Activated CD4-positive, alpha-beta T cell treated with anti-CD3 and anti-CD28 coated beads, Interleukin-2, amount 50 U/mL, for 4 hours (primary cell): ENCODE measurements around the gene CNTRL.
"Not testable (repeated sequence)": the region's sequence is repeated elsewhere in the genome, so short reads cannot be mapped to it uniquely, and the experiment has no call there.

Experiments
- DNase-seq, 2 experiments: peaks; one replicate each; pipeline ENCODE4 v3.0.0-alpha.2; 2020

Gene CNTRL

DNA sequence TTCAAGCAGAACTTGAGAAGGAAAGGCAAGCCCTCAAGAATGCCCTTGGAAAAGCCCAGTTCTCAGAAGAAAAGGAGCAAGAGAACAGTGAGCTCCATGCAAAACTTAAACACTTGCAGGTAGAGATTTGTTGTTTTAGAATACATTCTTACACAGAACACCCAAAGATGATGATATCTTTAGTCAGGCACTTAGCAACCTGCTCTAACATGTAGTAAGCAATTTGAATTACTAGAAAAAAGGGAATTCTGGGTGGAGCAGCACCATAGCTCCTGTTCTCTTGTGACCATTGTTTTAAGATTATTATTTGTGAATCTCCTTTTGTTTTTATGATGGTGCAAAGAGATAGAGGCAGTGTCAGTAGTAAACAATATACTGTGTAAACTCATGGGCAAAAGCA, 63.8 kb downstream of the CNTRL start:
- DNase-seq, result no peak

DNA sequence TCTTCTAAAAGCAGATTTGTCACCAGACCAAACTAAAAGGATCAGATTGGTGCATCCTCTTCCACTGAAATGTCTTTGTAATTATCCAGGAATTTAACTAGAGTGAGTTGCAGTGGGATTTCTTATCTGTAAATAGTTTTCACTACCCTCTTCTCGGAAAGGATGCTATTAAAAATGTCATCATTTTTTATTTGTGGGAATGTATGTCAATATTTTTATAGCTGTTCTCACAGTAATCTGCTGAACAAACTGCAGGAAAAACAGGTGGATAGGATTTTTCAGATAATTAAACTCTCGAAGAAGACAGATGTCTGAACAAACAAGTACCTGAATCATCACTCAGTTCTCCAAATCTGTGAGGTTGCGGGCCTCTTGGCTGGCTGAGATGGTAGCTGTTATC, 64.2 kb downstream of the CNTRL start:
- no peak for DNase-seq

DNA sequence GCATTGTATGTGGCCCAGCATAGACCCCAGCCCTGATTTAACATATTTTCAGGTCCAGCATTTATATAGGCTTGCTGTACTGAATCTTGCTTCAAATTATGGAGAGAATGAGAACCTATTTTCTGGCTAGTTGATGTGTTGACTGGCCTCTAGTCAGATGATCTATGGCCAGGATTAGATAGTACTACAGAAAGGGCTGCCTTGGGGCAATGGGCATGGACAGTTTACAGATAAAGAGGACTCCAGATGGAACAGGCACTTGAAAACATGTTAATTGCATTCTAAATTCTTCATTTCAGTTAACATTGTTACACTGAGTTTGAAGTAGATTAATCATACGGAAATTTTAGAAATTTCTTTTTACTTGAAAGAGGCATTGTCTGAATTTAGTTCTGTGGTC, 65.4 kb downstream of the CNTRL start:
- no peak for DNase-seq

DNA sequence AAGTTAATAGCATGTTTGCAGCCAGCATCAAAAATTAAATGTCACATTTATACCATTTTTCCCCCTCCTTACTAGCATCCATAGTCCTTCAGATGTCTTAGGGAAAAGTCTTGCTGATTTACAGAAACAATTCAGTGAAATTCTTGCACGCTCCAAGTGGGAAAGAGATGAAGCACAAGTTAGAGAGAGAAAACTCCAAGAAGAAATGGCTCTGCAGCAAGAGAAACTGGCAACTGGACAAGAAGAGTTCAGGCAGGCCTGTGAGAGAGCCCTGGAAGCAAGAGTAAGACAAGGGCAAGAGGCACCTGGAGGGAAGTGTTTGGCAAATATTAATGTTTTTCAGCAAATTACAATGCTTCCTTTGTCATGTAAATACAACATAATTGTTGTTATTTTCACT, 66.6 kb downstream of the CNTRL start:
- no peak for DNase-seq

DNA sequence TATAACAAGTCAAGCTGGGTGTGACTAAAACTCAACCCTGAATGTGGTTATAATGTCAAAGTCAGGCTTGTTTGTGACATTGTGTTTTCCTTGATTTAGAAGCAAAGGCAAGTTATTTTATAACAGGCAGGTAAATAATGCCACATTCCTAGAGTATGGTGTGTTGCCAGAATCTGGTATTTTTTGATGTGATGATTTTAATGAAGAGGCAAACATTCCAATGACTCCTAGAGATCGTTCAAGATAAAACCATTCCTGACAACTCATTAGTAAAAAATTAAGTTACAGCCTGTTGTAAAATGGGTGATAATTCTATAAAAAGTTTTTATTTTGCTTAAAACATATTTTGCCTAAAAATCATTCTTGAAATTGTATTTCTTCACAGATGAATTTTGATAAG, 67.0 kb downstream of the CNTRL start:
- no peak for DNase-seq

DNA sequence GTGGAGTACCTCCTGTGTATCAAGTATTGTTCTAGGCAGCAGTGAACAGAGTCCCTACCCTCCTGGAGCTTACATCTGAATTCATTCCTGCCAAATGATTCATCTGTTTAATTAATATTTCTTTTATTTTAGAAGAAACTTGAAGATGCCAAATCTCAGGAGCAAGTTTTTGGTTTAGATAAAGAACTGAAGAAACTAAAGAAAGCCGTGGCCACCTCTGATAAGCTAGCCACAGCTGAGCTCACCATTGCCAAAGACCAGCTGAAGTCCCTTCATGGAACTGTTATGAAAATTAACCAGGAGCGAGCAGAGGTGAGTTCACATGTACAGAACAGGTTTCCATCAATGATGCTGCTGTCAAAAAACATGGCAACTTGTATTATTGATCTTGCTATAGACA, 69.0 kb downstream of the CNTRL start:
- DNase-seq, result no peak

DNA sequence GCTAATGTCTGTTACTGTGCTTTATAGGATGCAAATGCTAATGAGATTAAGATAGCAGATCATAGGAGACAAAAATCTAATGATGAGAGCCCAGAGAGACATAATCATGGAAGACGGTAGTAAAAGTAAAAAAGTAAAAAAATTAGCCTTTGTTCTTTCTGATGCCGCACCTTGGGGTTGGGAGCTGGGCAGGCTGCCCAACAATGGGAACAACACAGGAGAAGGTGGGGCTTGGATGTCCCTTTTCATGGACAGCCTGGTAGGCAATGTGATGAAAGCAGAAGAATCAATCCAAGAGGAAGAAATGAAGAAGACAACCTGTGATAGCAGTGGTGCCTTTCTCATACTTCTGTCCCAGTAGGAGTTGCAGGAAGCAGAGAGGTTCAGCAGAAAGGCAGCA, 69.7 kb downstream of the CNTRL start:
- DNase-seq, result no peak

DNA sequence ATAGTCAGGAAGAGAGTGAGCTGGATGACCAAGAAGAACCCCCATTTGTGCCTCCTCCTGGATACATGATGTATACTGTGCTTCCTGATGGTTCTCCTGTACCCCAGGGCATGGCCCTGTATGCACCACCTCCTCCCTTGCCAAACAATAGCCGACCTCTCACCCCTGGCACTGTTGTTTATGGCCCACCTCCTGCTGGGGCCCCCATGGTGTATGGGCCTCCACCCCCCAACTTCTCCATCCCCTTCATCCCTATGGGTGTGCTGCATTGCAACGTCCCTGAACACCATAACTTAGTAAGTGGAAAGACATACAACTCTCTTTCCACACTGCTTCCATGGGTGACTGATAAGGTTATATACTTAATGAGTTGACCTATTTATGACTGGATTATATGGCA, 75.4 kb downstream of the CNTRL start:
- DNase-seq, result no peak

DNA sequence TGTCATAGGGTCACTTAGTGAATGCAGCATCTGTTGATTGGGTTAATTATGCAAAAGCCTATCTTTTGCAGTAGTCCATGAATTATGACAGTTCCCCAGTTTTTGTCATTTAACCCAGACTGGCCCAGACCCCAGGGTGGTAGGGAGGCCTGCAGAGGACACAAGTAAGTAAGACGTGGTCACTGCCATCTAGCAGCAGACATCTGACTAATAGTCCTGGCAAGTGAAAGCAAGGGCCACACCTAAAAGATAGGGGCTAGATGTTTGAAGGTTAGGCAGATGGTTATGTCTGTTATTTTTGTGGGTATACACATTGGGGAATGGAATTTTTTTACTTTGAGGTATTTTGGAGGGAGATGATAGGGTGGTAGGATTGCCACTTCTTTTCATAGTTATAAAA, 78.9 kb downstream of the CNTRL start:
- DNase-seq, result no peak

DNA sequence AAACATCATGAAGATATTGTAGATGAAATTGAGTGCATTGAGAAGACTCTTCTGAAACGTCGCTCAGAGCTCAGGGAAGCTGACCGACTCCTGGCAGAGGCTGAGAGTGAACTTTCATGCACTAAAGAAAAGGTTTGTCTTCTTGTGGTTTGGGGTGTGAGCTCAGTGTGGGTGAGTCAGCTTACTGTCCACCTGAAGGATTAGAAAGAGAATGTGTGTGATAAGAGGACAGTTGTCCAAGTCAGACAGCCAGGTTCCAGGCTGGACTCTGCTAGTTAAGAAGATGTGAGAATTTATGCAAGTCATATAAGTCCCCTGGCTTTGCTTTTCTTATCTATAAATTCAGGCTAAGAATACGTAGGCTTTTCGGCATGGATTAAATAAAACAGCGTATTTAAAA, 80.0 kb downstream of the CNTRL start:
- no peak for DNase-seq

DNA sequence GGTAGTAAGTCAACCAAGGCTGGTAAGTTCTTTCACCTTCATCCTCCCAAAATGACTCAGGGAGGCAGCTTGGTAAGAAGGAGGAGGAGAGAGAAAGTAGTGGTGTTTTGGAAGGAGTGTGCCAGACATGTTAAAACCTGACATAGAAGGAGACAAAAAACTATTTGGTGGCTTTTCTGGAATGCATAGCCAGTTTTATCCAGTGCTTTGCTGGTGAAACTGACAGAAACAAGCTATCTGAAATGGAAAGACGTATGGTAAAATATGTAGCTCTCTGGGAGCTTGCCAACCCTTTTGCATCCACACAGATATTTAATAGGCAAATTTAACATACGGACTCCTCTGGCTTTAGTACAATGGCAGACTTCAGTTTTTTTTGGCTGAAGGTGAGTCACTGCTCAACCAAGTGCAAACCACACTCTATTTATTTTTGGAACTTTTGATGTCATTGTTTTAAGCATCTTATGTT, 81.5 kb downstream of the CNTRL start:
- no peak for DNase-seq

DNA sequence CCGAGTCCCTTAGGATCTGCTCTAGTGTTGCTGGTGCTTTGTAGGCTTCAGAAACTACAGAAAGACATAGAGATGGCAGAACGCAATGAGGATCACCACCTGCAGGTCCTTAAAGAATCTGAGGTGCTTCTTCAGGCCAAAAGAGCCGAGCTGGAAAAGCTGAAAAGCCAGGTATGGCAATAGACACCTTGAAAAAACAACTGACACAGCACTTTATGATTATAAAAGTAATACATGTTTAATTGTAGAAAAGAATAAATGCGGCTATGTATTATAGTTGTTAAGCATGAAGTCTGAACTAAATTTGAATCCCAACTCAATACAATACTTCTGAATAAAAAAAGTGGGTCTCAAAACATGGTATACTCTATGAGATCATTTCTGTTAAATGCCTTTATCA, 83.2 kb downstream of the CNTRL start:
- no peak for DNase-seq

DNA sequence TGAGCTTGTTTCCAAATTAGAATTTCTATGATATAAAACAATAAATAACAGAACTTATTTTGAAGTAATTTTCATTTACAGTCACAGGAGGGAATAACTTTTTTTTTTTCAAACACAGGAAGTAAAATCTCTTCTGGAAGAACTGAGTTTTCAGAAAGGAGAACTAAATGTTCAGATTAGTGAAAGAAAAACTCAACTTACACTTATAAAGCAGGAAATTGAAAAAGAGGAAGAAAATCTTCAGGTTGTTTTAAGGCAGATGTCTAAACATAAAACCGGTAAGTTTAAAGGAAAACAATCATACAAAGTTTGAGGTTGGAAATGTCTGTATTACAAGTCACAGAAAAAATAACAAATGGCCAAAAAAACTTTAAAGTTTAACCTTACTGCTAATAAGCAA, 85.3 kb downstream of the CNTRL start:
- DNase-seq, result no peak

DNA sequence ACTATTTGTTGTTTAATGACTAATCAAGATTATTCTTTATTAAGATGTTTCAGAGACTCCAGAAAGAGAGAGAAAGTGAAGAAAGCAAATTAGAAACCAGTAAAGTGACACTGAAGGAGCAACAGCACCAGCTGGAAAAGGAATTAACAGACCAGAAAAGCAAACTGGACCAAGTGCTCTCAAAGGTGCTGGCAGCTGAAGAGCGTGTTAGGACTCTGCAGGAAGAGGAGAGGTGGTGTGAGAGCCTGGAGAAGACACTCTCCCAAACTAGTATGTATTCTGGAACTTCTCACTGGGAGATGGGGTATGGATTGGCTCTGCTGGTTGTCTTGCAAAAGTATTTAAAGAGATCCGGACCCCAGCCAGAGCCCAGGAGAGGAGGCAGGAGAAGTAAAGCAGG, 93.3 kb downstream of the CNTRL start:
- DNase-seq, result no peak

DNA sequence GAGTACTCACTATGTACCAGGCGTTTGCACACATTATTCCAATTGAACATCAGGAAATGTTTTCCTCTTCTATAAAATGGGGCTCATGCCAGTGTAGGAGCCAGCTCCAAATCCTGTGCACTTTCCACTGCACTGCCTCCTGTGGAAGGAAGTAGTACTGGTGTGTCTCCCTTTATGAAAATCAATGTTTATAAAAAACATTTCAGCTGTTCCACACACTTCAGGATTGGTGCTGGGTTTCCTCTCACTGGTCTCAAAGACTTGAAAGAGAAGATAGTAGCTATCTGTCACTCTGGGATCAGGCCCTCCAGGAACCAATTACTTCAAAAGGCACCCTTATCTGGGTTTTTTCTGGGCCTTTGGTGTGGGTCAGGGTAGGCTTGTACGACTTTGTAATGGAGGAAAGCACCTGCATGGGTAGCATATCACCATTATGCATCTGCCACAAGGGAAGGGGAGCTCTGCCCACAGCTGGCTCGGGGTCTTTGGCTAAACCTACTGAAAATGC, 94.4 kb downstream of the CNTRL start:
- no peak for DNase-seq

DNA sequence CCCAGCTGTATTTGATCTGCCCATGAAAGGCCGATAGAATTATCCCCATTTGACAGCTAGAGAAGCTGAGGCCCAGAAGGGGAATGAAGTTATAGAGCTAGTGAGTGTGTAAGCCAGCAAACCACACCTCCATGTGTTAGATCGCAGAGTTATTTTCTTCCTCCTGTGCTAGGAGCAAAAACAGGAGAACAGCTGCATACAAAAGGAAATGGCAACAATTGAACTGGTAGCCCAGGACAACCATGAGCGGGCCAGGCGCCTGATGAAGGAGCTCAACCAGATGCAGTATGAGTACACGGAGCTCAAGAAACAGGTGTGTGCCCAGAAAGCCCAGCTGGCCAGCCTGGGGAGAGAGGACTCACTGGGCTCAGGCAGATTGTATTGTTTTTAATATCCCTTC, 96.5 kb downstream of the CNTRL start:
- no peak for DNase-seq

DNA sequence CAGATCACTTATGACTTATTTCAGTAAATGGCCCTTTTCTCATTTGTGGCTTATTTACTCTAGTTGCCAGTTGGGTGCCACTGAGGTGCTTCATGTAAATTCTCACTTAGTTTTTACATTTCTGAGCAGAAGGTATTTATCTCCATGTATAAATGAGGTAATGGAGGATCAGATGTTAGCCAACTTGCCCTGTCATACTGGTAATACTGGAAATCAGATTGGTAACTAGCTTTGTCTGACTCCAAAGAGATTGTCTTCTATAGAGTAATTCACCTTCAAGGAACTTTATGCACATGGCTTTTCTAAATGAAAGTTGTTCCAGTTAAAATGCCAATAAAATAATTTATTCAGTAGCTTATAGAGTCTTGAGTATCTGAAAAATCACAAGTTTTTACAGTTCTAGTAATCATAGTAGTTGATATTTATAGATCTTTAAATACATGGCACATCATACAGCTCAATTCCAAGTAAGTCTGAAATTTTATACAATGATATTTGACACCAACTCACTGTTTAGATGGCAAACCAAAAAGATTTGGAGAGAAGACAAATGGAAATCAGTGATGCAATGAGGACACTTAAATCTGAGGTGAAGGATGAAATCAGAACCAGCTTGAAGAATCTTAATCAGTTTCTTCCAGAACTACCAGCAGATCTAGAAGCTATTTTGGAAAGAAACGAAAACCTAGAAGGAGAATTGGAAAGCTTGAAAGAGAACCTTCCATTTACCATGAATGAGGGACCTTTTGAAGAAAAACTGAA, 98.2 kb downstream of the CNTRL start:
- DNase-seq, result no peak

DNA sequence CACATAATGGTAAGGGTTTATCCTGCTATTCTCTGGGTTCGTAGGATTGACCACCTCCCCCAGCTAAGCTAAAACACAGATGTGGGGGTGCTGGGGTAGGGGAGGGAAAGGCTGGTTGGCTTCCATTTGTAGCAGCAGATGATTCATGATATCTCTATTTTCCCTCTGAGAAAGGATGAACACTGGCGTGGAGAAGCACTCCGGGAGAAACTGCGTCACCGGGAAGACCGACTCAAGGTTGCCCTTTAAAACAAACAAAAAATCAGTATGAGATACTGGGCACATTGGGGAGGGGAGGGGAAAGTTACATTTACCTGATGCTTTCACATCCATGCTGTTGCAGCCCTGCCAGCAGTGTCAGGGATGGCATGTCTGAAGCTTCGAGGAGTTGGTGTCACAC, 98.7 kb downstream of the CNTRL start:
- no peak for DNase-seq

DNA sequence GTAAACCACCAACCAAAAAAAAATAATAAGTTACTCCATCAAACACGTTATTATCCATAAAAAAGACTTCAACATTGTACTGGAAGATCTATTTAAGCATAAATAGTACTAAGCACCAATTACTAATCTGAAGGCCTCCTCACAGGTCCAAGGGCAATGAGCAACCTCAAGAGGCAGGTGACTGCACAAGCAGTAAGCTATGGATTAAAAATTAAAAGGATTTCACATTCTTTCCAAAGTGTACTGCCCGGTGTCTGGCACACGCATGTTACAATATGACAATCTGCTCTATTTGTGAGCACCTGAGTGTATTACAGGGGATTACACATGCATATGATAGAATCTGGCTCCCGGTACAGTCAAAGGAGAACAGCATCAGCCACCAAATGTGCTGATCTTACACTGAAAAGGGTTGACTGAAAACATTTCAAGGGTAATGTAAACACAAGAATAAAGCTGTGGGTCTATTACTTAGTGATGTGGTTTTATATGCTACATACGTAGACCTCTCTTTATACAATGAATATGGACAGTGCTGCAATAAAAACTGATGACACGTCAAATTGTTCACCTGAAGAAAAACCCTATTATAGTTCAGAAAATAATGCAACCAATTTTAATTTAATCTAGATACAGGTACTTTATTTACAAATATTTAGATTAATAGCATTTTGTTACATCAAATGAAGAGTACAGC, 104.1 kb downstream of the CNTRL start:
- no peak for DNase-seq

DNA sequence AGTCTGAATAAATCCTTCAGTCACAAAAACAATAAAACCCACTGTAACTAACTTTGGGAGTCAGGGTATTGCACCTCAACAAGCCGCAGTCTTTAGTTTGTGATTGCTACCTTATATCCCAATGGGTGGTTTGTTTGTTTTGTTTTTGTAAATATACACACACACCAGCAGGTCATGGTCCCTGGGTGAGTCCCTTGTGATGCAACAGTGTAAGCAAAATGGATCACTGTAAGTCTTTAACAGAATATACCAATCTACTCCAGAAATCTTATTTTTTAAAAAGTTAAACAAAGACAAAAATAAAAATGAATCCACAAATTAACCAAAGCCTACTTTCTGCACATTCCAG, 104.6 kb downstream of the CNTRL start:
- not testable (repeated sequence) for DNase-seq

DNA sequence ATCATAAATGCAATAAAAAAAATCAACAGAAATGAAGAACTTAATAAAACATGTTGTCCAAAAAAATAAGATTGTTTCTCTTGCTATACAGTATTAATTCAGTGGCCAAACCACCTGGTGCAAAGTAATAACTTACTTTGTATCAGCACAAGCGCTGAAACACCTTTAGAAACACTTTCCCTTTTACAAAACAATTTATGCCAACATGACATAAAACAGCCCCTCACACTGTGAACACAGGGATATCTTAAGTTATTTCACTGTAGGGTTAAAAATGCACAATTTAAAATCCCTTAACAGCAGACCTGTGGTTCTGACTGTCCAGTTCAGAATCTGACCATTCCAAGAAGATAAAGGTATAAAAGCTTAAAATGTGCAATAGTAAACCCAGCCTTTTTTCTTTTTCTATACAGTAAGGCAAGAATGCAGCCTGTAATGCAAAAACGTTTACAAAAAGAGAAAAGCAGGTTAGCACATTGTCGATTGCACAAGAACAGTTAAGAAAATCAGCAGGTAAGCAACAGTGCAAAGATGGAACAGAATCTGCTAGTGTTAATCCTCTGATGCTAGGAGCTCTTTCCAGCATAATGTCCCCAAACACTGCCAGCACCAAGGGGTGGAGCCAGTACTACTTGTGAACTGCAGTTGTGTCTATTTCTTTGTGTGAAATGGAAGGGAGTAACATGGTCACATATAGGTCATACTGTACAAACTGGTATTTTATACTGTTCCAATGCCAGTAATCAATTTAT, 105.4 kb downstream of the CNTRL start:
- no peak for DNase-seq

DNA sequence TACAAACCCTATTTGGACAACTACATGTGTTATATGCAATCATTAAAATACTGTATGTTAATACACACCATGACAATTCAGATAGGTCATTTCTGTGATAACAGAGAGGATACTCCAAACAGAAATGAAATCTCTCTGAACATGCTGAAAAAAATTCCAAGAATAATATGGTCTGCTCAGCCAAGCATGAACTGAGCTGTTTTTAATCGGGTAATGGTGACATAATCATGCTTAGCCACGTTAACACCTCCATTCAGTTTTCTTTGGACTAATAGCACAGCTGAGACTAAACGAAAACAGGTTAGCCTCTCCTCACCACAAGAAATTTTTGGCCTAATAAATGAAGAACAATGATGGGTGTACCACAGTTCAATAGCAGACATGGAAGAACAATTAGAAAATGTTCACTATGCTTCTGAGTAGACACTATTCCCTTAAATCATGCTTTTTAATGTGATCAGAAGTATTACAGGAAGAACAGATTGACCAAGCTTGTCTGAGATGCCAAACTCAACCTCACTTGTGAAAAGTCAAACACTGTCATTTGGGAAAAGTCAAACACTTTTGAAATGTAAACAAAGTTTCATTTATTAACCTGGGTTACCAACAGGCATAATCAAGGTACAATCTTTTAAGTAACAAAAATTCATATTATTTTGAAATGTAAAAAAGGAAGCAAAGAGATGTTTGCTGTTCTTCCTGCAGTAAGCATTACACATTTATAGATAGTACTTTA, 107.5 kb downstream of the CNTRL start:
- DNase-seq, result no peak

DNA sequence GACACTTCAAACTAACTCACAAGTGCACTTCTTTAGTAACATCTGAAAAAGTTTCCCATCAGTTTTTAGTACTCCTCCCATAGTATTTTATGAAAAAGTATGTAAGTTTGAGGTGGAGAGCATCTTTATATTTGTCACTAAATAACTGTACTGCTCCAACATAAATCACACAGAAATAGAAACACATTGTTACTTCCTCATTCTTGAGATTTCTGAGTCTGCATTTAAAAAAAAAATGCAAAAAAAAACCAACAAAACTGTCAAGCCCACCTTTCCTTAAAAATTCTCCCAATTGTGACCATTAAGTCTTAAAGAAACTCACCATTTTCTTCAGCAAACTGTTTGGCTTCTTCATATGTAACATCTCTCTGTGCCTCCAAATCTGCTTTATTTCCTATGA, 108.2 kb downstream of the CNTRL start:
- no peak for DNase-seq
